Measurements from ENCODE around the gene ITPA.

- TF ChIP-seq, protein P1, sequence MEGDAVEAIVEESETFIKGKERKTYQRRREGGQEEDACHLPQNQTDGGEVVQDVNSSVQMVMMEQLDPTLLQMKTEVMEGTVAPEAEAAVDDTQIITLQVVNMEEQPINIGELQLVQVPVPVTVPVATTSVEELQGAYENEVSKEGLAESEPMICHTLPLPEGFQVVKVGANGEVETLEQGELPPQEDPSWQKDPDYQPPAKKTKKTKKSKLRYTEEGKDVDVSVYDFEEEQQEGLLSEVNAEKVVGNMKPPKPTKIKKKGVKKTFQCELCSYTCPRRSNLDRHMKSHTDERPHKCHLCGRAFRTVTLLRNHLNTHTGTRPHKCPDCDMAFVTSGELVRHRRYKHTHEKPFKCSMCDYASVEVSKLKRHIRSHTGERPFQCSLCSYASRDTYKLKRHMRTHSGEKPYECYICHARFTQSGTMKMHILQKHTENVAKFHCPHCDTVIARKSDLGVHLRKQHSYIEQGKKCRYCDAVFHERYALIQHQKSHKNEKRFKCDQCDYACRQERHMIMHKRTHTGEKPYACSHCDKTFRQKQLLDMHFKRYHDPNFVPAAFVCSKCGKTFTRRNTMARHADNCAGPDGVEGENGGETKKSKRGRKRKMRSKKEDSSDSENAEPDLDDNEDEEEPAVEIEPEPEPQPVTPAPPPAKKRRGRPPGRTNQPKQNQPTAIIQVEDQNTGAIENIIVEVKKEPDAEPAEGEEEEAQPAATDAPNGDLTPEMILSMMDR (conservative IDR thresholded peaks at IDR 0.05; ENCODE audit: low read depth, low read length) = no peak
- no peak for TF ChIP-seq EZH2 (IDR thresholded peaks at IDR 0.05; ENCODE audit: low read length, unreplicated experiment)
- TF ChIP-seq EZH2phosphoT487 (IDR thresholded peaks at IDR 0.05; ENCODE audit: borderline replicate concordance, low read length) = no peak
Observed at GRCh38 chr20:3203315-3204123, 5.8 kb upstream of the ITPA start.

Data from PC-3 (cell line).